ENCODE results near the gene NUMB. TPM values are rescaled to one million over a fixed set of nuclear protein-coding genes. Genes with fewer than 3 reads are reported as not detected.
A peak's percentile ranks its signal among the peaks of the same experiment; 100 is the strongest.

NUMB gene
- total RNA-seq, 4 donors from 2014 or later = 42.4 to 63.5 (median 51.0) TPM

GRCh38 chr14:73438993-73439392 is 19.4 kb downstream of the NUMB start:
- TF ChIP-seq POLR2A (IDR thresholded peaks at IDR 0.05) (no peak), POLR2AphosphoS5 (IDR thresholded peaks at IDR 0.05) (no peak), EP300 (IDR thresholded peaks at IDR 0.05) (no peak)
- TF ChIP-seq, protein P1, sequence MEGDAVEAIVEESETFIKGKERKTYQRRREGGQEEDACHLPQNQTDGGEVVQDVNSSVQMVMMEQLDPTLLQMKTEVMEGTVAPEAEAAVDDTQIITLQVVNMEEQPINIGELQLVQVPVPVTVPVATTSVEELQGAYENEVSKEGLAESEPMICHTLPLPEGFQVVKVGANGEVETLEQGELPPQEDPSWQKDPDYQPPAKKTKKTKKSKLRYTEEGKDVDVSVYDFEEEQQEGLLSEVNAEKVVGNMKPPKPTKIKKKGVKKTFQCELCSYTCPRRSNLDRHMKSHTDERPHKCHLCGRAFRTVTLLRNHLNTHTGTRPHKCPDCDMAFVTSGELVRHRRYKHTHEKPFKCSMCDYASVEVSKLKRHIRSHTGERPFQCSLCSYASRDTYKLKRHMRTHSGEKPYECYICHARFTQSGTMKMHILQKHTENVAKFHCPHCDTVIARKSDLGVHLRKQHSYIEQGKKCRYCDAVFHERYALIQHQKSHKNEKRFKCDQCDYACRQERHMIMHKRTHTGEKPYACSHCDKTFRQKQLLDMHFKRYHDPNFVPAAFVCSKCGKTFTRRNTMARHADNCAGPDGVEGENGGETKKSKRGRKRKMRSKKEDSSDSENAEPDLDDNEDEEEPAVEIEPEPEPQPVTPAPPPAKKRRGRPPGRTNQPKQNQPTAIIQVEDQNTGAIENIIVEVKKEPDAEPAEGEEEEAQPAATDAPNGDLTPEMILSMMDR (IDR thresholded peaks at IDR 0.05) = no peak
- ATAC-seq = no peak
- Histone ChIP-seq H3K4me3 (no peak overlapping the region), H3K27ac (no peak overlapping the region), H3K9me3 (no peaks in the 10 kb centered on the region), H3K4me1 (peaks cover 0 to 34% (median 0%) of the 10 kb centered on the region in 3 donors), H3K36me3 (no peaks in the 10 kb centered on the region), H3K27me3 (no peaks in the 10 kb centered on the region)
- 50 to 57% methylated on average over 2 of the region's 2 CpGs for WGBS, 2 donors (ENCODE audit: low coverage in 1 of 2)

GRCh38 chr14:73437206-73437605 is 21.1 kb downstream of the NUMB start:
- Histone ChIP-seq H3K4me1 (peaks cover 0 to 45% (median 0%) of the 10 kb centered on the region in 3 donors), H3K4me3 (no peak overlapping the region), H3K36me3 (no peaks in the 10 kb centered on the region), H3K27me3 (no peaks in the 10 kb centered on the region), H3K9me3 (no peaks in the 10 kb centered on the region), H3K27ac (no peak overlapping the region)
- TF ChIP-seq POLR2A (IDR thresholded peaks at IDR 0.05) (no peak), EP300 (IDR thresholded peaks at IDR 0.05) (no peak), POLR2AphosphoS5 (IDR thresholded peaks at IDR 0.05) (no peak)
- TF ChIP-seq, protein P1 (IDR thresholded peaks at IDR 0.05) = no peak
- ATAC-seq = no peak
- WGBS, 2 donors (ENCODE audit: low coverage in 1 of 2) = 95% methylated on average over 2 of the region's 2 CpGs; no CpG with 5 or more reads in 1 of the 2 donors

GRCh38 chr14:73432124-73432523 is 26.2 kb downstream of the NUMB start:
- Histone ChIP-seq H3K27ac (no peak overlapping the region), H3K4me3 (no peak overlapping the region), H3K27me3 (no peaks in the 10 kb centered on the region), H3K36me3 (no peaks in the 10 kb centered on the region), H3K4me1 (peaks cover 0 to 42% (median 5%) of the 10 kb centered on the region in 3 donors), H3K9me3 (no peaks in the 10 kb centered on the region)
- WGBS, 2 donors (ENCODE audit: low coverage in 1 of 2) = 76 to 87% methylated on average over 3 of the region's 3 CpGs
- TF ChIP-seq, protein P1 (IDR thresholded peaks at IDR 0.05) = no peak
- no peak for TF ChIP-seq POLR2A (IDR thresholded peaks at IDR 0.05)
- TF ChIP-seq EP300 (IDR thresholded peaks at IDR 0.05) = no peak
- ATAC-seq = no peak

DNA sequence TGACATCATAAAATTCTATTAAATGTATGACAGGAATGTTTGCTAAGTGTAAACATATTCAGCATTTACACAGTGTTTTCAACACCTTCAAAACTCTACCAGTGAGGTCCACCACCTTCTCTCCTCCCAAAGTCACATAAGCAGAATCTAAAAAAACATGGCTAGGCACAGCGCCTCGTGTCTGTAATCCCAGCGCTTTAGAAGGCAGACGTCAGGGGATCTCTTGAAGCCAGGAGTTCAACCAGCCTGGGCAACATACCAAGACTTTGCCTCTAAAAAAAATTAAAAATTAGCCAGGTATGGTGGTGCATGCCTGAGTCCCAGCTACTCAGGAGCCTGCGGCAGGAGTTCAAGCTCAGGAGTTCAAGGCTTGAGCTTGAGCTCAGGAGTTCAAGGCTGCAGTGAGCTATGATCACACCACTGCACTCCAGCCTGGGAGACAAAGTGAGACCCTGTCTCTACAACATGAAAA is 30.0 kb downstream of the NUMB start:
- H3K9me3 ChIP-seq = no peaks in the 10 kb centered on the region
- no peaks in the 10 kb centered on the region for H3K36me3 ChIP-seq
- peaks cover 0 to 59% (median 10%) of the 10 kb centered on the region in 3 donors for H3K4me1 ChIP-seq
- H3K4me3 ChIP-seq = no peak overlapping the region
- peak; percentile 36 for ATAC-seq
- TF ChIP-seq, protein P1 (IDR thresholded peaks at IDR 0.05) = no peak
- no peak for TF ChIP-seq POLR2AphosphoS5 (IDR thresholded peaks at IDR 0.05)
- TF ChIP-seq EP300 (IDR thresholded peaks at IDR 0.05) = no peak
- no peak for TF ChIP-seq POLR2A (IDR thresholded peaks at IDR 0.05)
- no peaks in the 10 kb centered on the region for H3K27me3 ChIP-seq
- WGBS, 2 donors (ENCODE audit: low coverage in 1 of 2) = 40 to 68% methylated on average over 5 of the region's 5 CpGs
- peak overlapping the region; percentile 34 to 74 (median 60) for H3K27ac ChIP-seq

GRCh38 chr14:73427516-73428264 is 30.7 kb downstream of the NUMB start:
- Histone ChIP-seq H3K27me3 (no peaks in the 10 kb centered on the region), H3K36me3 (no peaks in the 10 kb centered on the region), H3K9me3 (no peaks in the 10 kb centered on the region), H3K4me1 (peaks cover 0 to 59% (median 10%) of the 10 kb centered on the region in 3 donors), H3K27ac (peak overlapping the region in 3 of 4 donors; percentile 61 to 74 (median 66)), H3K4me3 (no peak overlapping the region)
- TF ChIP-seq, protein P1 (IDR thresholded peaks at IDR 0.05) = no peak
- TF ChIP-seq POLR2AphosphoS5 (IDR thresholded peaks at IDR 0.05) (no peak), EP300 (IDR thresholded peaks at IDR 0.05) (no peak), POLR2A (IDR thresholded peaks at IDR 0.05) (no peak)
- 37 to 53% methylated on average over 4 of the region's 4 CpGs for WGBS, 2 donors (ENCODE audit: low coverage in 1 of 2)
- no peak for ATAC-seq
